Tibial nerve (tissue), 3 donors: Measurements from ENCODE around the gene FRYL.

Experiments used
- CTCF ChIP-seq, 5 experiments: fragments of 200-600 bp in 3 of 5; fragments of 450-650 bp in 2 of 5; sonication (generic) in 3 of 5; IDR thresholded peaks; one replicate each; pipeline ENCODE4 v1.5.1; 2016 to 2019; ENCODE audit warnings: antibody characterized with exemption in 5 of 5, mild to moderate bottlenecking in 3 of 5, moderate library complexity in 2 of 5
- POLR2A ChIP-seq, 2 donors: fragments of 450-650 bp; IDR thresholded peaks; one replicate each; pipeline ENCODE4 v1.6.1; 2017; ENCODE audit warnings: antibody characterized with exemption in 2 of 2, mild to moderate bottlenecking in 2 of 2, moderate library complexity in 2 of 2

- TF ChIP-seq CTCF (IDR thresholded peaks at IDR 0.05), result no peak
- TF ChIP-seq POLR2A (IDR thresholded peaks at IDR 0.05), result no peak
These were observed 761 bp upstream of the FRYL start for GRCh38 chr4:48780865-48781214.
